HG03159 (cell line): Measurements from ENCODE around the gene PDGFD.

Experiments
- ATAC-seq: cut with Tn5 transposase; IDR thresholded peaks from one replicate; pipeline ENCODE4 v1.9.1; 2021; ENCODE audit warnings: mild to moderate bottlenecking, moderate library complexity; ENCODE audit not compliant: unreplicated experiment

Gene PDGFD

GRCh38 chr11:104005234-104005855 lies 158.6 kb downstream of the PDGFD start:
- no peak for ATAC-seq

- ATAC-seq, result no peak
Measured at GRCh38 chr11:104003491-104003890, 160.5 kb downstream of the PDGFD start.

GRCh38 chr11:104001561-104002056 lies 162.3 kb downstream of the PDGFD start:
- ATAC-seq, result no peak

GRCh38 chr11:104000798-104001197 lies 163.1 kb downstream of the PDGFD start:
- no peak for ATAC-seq

GRCh38 chr11:103998826-103999508 lies 165.0 kb downstream of the PDGFD start:
- no peak for ATAC-seq

- peak; percentile 79 for ATAC-seq
Measured at GRCh38 chr11:103997082-103997481, 166.9 kb downstream of the PDGFD start.

GRCh38 chr11:103995896-103996295 lies 168.1 kb downstream of the PDGFD start:
- ATAC-seq, result no peak

- ATAC-seq, result no peak
Measured at GRCh38 chr11:103994518-103994917, 169.4 kb downstream of the PDGFD start.

GRCh38 chr11:103994094-103994493 lies 169.9 kb downstream of the PDGFD start:
- no peak for ATAC-seq

- no peak for ATAC-seq
Measured at GRCh38 chr11:103993507-103993906, 170.4 kb downstream of the PDGFD start.

- no peak for ATAC-seq
Measured at GRCh38 chr11:103988595-103988969, 175.4 kb downstream of the PDGFD start.

- ATAC-seq, result no peak
Measured at GRCh38 chr11:103987629-103988594, 176.0 kb downstream of the PDGFD start.

- no peak for ATAC-seq
Measured at GRCh38 chr11:103985041-103985440, 178.9 kb downstream of the PDGFD start.

GRCh38 chr11:103980108-103980507 lies 183.8 kb downstream of the PDGFD start:
- ATAC-seq, result no peak

- no peak for ATAC-seq
Measured at GRCh38 chr11:103978616-103979595, 185.0 kb downstream of the PDGFD start.

- no peak for ATAC-seq
Measured at GRCh38 chr11:103972013-103972412, 191.9 kb downstream of the PDGFD start.

GRCh38 chr11:103970701-103971249 lies 193.2 kb downstream of the PDGFD start:
- peak; percentile 99 for ATAC-seq

GRCh38 chr11:103968685-103969084 lies 195.3 kb downstream of the PDGFD start:
- no peak for ATAC-seq

- ATAC-seq, result no peak
Measured at GRCh38 chr11:103967985-103968384, 196.0 kb downstream of the PDGFD start.

- ATAC-seq, result no peak
Measured at GRCh38 chr11:103964390-103964789, 199.6 kb downstream of the PDGFD start.
